A204.1 (cell line): ENCODE data around the gene ZRANB1.
"Not testable (repeated sequence)": the region's sequence is repeated elsewhere in the genome, so short reads cannot be mapped to it uniquely, and the experiment has no call there.

ENCODE experiments used
- FAIRE-seq: peaks from 2 replicates; lab custom pipeline; 2012; peaks lifted over from hg19 to GRCh38; lab: Jason Lieb, UNC

Gene ZRANB1

GRCh38 chr10:124963866-124964720 lies 22.2 kb downstream of the ZRANB1 start:
- FAIRE-seq: peak; percentile 62

GRCh38 chr10:124966008-124966407 lies 24.1 kb downstream of the ZRANB1 start:
- no peak for FAIRE-seq

GRCh38 chr10:124967255-124967654 lies 25.3 kb downstream of the ZRANB1 start:
- no peak for FAIRE-seq

GRCh38 chr10:124971276-124971675 lies 29.4 kb downstream of the ZRANB1 start:
- no peak for FAIRE-seq

GRCh38 chr10:124972637-124973036 lies 30.7 kb downstream of the ZRANB1 start:
- no peak for FAIRE-seq

- no peak for FAIRE-seq
Measured at GRCh38 chr10:124974131-124974530, 32.2 kb downstream of the ZRANB1 start.

GRCh38 chr10:124975977-124976514 lies 34.1 kb downstream of the ZRANB1 start:
- no peak for FAIRE-seq

GRCh38 chr10:124977161-124977560 lies 35.2 kb downstream of the ZRANB1 start:
- FAIRE-seq: no peak

GRCh38 chr10:124977648-124978375 lies 35.9 kb downstream of the ZRANB1 start:
- no peak for FAIRE-seq

- FAIRE-seq: no peak
Measured at GRCh38 chr10:124978376-124978725, 36.4 kb downstream of the ZRANB1 start.

- FAIRE-seq: no peak
Measured at GRCh38 chr10:124983321-124983720, 41.4 kb downstream of the ZRANB1 start.

- no peak for FAIRE-seq
Measured at GRCh38 chr10:124984376-124984775, 42.5 kb downstream of the ZRANB1 start.

- FAIRE-seq: no peak
Measured at GRCh38 chr10:124985162-124985561, 43.2 kb downstream of the ZRANB1 start.

GRCh38 chr10:124987788-124988187 lies 45.9 kb downstream of the ZRANB1 start:
- no peak for FAIRE-seq

- not testable (repeated sequence) for FAIRE-seq
Measured at GRCh38 chr10:124988753-124989152, 46.8 kb downstream of the ZRANB1 start.

- no peak for FAIRE-seq
Measured at GRCh38 chr10:124989526-124989925, 47.6 kb downstream of the ZRANB1 start.

GRCh38 chr10:124990671-124991625 lies 49.0 kb downstream of the ZRANB1 start:
- no peak for FAIRE-seq

GRCh38 chr10:124991835-124992234 lies 49.9 kb downstream of the ZRANB1 start:
- FAIRE-seq: no peak

- FAIRE-seq: no peak
Measured at GRCh38 chr10:124992462-124993344, 50.8 kb downstream of the ZRANB1 start.

GRCh38 chr10:124993345-124993708 lies 51.4 kb downstream of the ZRANB1 start:
- FAIRE-seq: no peak
